Fibroblast of lung (primary cell): ENCODE results near the gene PPIP5K1.
"Not testable (repeated sequence)": the region's sequence is repeated elsewhere in the genome, so short reads cannot be mapped to it uniquely, and the experiment has no call there.

Experiments used
- CTCF ChIP-seq, 2 donors: IDR thresholded peaks in 1 of 2; conservative IDR thresholded peaks in 1 of 2; 1 replicate in 1 of 2; 2 replicates in 1 of 2; pipeline ENCODE4 v1.5.1; 2011 to 2012; ENCODE audit warnings: low read length in 2 of 2, control low read depth in 1 of 2, inconsistent platforms in 1 of 2, low read depth in 1 of 2, mild to moderate bottlenecking in 1 of 2
- EZH2 ChIP-seq: IDR thresholded peaks from 2 replicates; pipeline ENCODE4 v1.5.1; 2012; ENCODE audit warnings: low read length, control low read depth, mild to moderate bottlenecking; ENCODE audit errors: missing control alignments

GRCh38 chr15:43638464-43639204, 48.6 kb upstream of the PPIP5K1 start:
- TF ChIP-seq CTCF (conservative IDR thresholded peaks at IDR 0.05 in 1 of 2, IDR thresholded peaks at IDR 0.05 in 1 of 2; ENCODE audit: low read depth in 1 of 2, low read length in 2 of 2); EZH2: not testable (repeated sequence)
